Astrocyte (in vitro differentiated cells and primary cell): ENCODE measurements around the gene EAPP. TPM values are rescaled to one million over a fixed set of nuclear protein-coding genes. Genes with fewer than 3 reads are reported as not detected.
"Not testable (repeated sequence)": the region's sequence is repeated elsewhere in the genome, so short reads cannot be mapped to it uniquely, and the experiment has no call there.

Experiments used
- DNase-seq: peaks from one replicate; pipeline ENCODE4 v3.0.0-alpha.2; 2010; ENCODE audit warnings: low read depth
- FAIRE-seq: peaks from 2 replicates; lab custom pipeline; 2011; peaks lifted over from hg19 to GRCh38; lab: Jason Lieb, UNC
- H2AFZ ChIP-seq: 2 replicates; pipeline ENCODE4 v1.6.0; 2012; ENCODE audit warnings: low read depth, low read length, inconsistent platforms
- H3K27ac ChIP-seq: 2 replicates; pipeline ENCODE4 v1.5.1; 2011; ENCODE audit warnings: low read depth, low read length, inconsistent platforms
- H3K27me3 ChIP-seq: 2 replicates; pipeline ENCODE4 v1.6.0; 2011; ENCODE audit warnings: low read length, inconsistent platforms; ENCODE audit not compliant: insufficient read depth
- H3K36me3 ChIP-seq: 2 replicates; pipeline ENCODE4 v1.5.1; 2011; ENCODE audit warnings: low read length, inconsistent platforms; ENCODE audit not compliant: insufficient read depth
- H3K4me1 ChIP-seq: 2 replicates; pipeline ENCODE4 v1.5.1; 2011; ENCODE audit warnings: low read length, inconsistent platforms; ENCODE audit not compliant: insufficient read depth
- H3K4me2 ChIP-seq: 2 replicates; pipeline ENCODE4 v1.6.0; 2012; ENCODE audit warnings: low read length, inconsistent platforms
- H3K4me3 ChIP-seq: 2 replicates; pipeline ENCODE4 v1.5.1; 2011; ENCODE audit warnings: low read depth, mild to moderate bottlenecking, low read length, inconsistent platforms; ENCODE audit not compliant: insufficient read depth
- H3K79me2 ChIP-seq: 2 replicates; pipeline ENCODE4 v1.6.0; 2012; ENCODE audit warnings: mild to moderate bottlenecking, low read length, inconsistent platforms; ENCODE audit not compliant: insufficient read depth
- H3K9ac ChIP-seq: 2 replicates; pipeline ENCODE4 v1.6.0; 2012; ENCODE audit warnings: mild to moderate bottlenecking, low read length, inconsistent platforms
- H3K9me3 ChIP-seq: 2 replicates; pipeline ENCODE4 v1.5.1; 2012; ENCODE audit warnings: low read depth, mild to moderate bottlenecking, low read length, inconsistent platforms; ENCODE audit not compliant: insufficient read depth
- H4K20me1 ChIP-seq: 2 replicates; pipeline ENCODE4 v1.6.0; 2012; ENCODE audit warnings: low read length, inconsistent platforms; ENCODE audit not compliant: insufficient read depth
- H3K27ac Mint-ChIP-seq: one replicate; pipeline ENCODE4 v1.8.0; 2021; ENCODE audit warnings: mild to moderate bottlenecking, mixed read lengths; ENCODE audit not compliant: unreplicated experiment
- H3K27me3 Mint-ChIP-seq: one replicate; pipeline ENCODE4 v1.8.0; 2021; ENCODE audit warnings: low read depth, mixed read lengths; ENCODE audit not compliant: unreplicated experiment
- H3K36me3 Mint-ChIP-seq: one replicate; pipeline ENCODE4 v1.8.0; 2021; ENCODE audit warnings: low read depth, mixed read lengths; ENCODE audit not compliant: unreplicated experiment
- H3K4me1 Mint-ChIP-seq: one replicate; pipeline ENCODE4 v1.8.0; 2021; ENCODE audit warnings: low read depth, mixed read lengths; ENCODE audit not compliant: unreplicated experiment
- H3K4me3 Mint-ChIP-seq: one replicate; pipeline ENCODE4 v1.8.0; 2021; ENCODE audit warnings: mild to moderate bottlenecking, moderate library complexity, mixed read lengths; ENCODE audit not compliant: unreplicated experiment
- H3K9me3 Mint-ChIP-seq: one replicate; pipeline ENCODE4 v1.8.0; 2021; ENCODE audit warnings: mild to moderate bottlenecking, mixed read lengths; ENCODE audit not compliant: unreplicated experiment
- EZH2 ChIP-seq: IDR thresholded peaks from 2 replicates; pipeline ENCODE4 v1.6.1; 2012; ENCODE audit warnings: mild to moderate bottlenecking, low read length, inconsistent platforms; ENCODE audit not compliant: insufficient read depth
- total RNA-seq: library from RNA; stranded (reverse); gene quantifications from 2 replicates; pipeline ENCODE4 v1.2.1, GENCODE V29; 2021
- TF ChIP-seq, protein P1 (sequence below): IDR thresholded peaks from 2 replicates; pipeline ENCODE4 v1.5.1; 2011; ENCODE audit warnings: low read depth, mild to moderate bottlenecking, inconsistent platforms, low read length, moderate library complexity; ENCODE audit not compliant: insufficient read depth

The EAPP gene
- total RNA-seq, 1 donor from 2014 or later, result 47.9 TPM

DNA sequence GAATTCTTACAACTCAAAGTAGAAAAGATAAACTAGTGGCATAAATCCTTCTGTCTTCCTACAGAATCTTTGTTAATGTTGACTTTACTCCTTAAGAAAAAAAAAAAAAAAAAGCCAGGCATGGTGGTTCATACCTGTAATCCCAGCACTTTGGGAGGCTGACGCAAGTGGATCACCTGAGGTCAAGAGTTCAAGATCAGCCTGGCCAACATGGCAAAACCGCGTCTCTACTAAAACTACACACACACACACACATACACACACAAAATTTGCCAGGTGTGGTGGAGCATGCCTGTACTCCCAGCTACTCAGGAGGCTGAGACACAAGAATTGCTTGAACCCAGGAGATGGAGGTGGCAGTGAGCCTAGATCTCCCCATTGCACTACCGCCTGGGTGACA, 59.8 kb downstream of the EAPP start:
- DNase-seq (no peak), FAIRE-seq (no peak)
- Histone ChIP-seq H4K20me1 (no peaks in the 10 kb centered on the region), H3K4me2 (no peak overlapping the region), H3K4me1 (no peaks in the 10 kb centered on the region), H3K9ac (no peak overlapping the region), H3K9me3 (no peaks in the 10 kb centered on the region), H2AFZ (no peak overlapping the region), H3K79me2 (no peaks in the 10 kb centered on the region), H3K36me3 (no peaks in the 10 kb centered on the region), H3K27me3 (no peaks in the 10 kb centered on the region), H3K27ac (no peak overlapping the region), H3K4me3 (no peak overlapping the region)
- Mint-ChIP-seq H3K4me1 (no peaks in the 10 kb centered on the region), H3K27ac (no peak overlapping the region), H3K9me3 (no peaks in the 10 kb centered on the region), H3K4me3 (no peak overlapping the region), H3K27me3 (no peaks in the 10 kb centered on the region), H3K36me3 (no peaks in the 10 kb centered on the region)
- TF ChIP-seq, protein P1, sequence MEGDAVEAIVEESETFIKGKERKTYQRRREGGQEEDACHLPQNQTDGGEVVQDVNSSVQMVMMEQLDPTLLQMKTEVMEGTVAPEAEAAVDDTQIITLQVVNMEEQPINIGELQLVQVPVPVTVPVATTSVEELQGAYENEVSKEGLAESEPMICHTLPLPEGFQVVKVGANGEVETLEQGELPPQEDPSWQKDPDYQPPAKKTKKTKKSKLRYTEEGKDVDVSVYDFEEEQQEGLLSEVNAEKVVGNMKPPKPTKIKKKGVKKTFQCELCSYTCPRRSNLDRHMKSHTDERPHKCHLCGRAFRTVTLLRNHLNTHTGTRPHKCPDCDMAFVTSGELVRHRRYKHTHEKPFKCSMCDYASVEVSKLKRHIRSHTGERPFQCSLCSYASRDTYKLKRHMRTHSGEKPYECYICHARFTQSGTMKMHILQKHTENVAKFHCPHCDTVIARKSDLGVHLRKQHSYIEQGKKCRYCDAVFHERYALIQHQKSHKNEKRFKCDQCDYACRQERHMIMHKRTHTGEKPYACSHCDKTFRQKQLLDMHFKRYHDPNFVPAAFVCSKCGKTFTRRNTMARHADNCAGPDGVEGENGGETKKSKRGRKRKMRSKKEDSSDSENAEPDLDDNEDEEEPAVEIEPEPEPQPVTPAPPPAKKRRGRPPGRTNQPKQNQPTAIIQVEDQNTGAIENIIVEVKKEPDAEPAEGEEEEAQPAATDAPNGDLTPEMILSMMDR, result no peak
- no peak for TF ChIP-seq EZH2

DNA sequence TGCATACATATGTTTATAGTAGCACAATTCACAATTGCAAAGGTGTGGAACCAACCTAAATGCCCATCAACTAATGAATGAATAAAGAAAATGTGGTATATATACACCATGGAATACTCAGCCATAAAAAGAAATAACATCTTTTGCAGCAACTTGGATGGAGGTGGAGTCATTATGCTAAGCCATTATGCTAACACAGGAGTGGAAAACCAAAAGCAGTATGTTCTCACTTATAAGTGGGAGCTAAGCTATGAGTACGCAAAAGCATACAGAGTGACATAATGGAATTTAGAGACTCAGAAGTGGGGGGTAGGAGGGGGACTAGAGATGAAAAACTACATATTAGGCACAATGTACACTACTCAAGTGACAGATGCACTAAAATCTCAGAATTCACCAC, 61.2 kb downstream of the EAPP start:
- Histone ChIP-seq H3K36me3 (no peaks in the 10 kb centered on the region), H3K27ac (no peak overlapping the region), H2AFZ (no peak overlapping the region), H3K27me3 (no peaks in the 10 kb centered on the region), H3K9me3 (no peaks in the 10 kb centered on the region), H3K4me2 (no peak overlapping the region), H3K9ac (no peak overlapping the region), H3K4me3 (no peak overlapping the region), H3K79me2 (no peaks in the 10 kb centered on the region), H4K20me1 (no peaks in the 10 kb centered on the region), H3K4me1 (no peaks in the 10 kb centered on the region)
- H3K36me3 Mint-ChIP-seq, result no peaks in the 10 kb centered on the region
- TF ChIP-seq, protein P1, result no peak
- TF ChIP-seq EZH2, result no peak
- no peaks in the 10 kb centered on the region for H3K9me3 Mint-ChIP-seq
- no peak for DNase-seq
- H3K27ac Mint-ChIP-seq, result no peak overlapping the region
- no peaks in the 10 kb centered on the region for H3K4me1 Mint-ChIP-seq
- FAIRE-seq, result no peak
- no peaks in the 10 kb centered on the region for H3K27me3 Mint-ChIP-seq
- no peak overlapping the region for H3K4me3 Mint-ChIP-seq

DNA sequence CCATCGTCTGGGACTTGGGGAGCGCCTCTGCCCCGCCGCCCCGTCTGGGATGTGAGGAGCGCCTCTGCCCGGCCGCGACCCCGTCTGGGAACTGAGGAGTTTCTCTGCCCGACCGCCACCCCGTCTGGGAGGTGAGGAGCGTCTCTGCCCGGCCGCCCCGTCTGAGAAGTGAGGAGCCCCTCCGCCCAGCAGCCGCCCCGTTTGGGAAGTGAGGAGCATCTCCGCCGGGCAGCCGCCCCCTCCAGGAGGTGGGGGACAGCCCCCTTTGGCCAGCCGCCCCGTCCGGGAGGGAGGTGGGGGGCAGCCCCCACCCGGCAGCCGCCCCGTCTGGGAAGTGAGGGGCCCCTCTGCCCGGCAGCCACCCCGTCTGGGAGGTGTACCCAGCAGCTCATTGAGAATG, 63.5 kb downstream of the EAPP start:
- H3K4me2 ChIP-seq, H3K27ac Mint-ChIP-seq, H2AFZ ChIP-seq, H3K4me3 ChIP-seq, DNase-seq, H3K9me3 Mint-ChIP-seq, H3K27ac ChIP-seq, H3K4me3 Mint-ChIP-seq, H3K4me1 ChIP-seq, H3K27me3 ChIP-seq, H3K9me3 ChIP-seq, H3K27me3 Mint-ChIP-seq, H3K9ac ChIP-seq, H3K4me1 Mint-ChIP-seq, FAIRE-seq, H3K79me2 ChIP-seq, H4K20me1 ChIP-seq, H3K36me3 ChIP-seq, H3K36me3 Mint-ChIP-seq: not testable (repeated sequence)
